GM12801 (cell line): Measurements from ENCODE around the gene LIMA1.

ENCODE experiments used
- TF ChIP-seq, protein P1 (sequence below): IDR thresholded peaks from one replicate; pipeline ENCODE4 v1.5.1; 2011; ENCODE audit warnings: control low read depth; ENCODE audit not compliant: insufficient read length; ENCODE audit errors: extremely low read depth

Gene LIMA1

DNA sequence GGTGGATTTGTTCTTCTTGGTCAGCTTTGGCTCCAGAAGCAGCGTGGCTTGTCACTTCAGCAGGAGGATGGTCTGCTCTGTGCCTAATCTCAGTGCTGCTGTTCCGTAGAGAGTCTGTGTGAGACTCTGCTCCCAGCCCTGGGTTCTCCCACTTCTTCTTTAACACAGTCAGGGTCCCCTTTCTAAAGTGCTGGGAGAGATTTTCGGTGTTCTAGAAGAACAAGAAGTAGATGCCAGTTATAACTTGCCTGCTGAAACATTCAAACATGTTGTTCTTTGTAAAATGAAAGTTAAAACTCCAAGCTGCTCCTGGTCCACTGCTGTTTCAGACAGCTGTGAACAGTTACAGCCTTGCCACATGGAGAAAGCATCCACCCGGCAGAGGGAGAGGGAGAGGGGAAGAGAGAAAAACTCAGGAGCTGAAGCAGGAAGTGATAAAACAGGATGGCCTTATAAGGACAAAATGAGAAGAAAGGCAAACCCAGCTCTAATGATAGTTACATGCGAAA is 61.0 kb downstream of the LIMA1 start:
- TF ChIP-seq, protein P1, sequence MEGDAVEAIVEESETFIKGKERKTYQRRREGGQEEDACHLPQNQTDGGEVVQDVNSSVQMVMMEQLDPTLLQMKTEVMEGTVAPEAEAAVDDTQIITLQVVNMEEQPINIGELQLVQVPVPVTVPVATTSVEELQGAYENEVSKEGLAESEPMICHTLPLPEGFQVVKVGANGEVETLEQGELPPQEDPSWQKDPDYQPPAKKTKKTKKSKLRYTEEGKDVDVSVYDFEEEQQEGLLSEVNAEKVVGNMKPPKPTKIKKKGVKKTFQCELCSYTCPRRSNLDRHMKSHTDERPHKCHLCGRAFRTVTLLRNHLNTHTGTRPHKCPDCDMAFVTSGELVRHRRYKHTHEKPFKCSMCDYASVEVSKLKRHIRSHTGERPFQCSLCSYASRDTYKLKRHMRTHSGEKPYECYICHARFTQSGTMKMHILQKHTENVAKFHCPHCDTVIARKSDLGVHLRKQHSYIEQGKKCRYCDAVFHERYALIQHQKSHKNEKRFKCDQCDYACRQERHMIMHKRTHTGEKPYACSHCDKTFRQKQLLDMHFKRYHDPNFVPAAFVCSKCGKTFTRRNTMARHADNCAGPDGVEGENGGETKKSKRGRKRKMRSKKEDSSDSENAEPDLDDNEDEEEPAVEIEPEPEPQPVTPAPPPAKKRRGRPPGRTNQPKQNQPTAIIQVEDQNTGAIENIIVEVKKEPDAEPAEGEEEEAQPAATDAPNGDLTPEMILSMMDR: no peak

DNA sequence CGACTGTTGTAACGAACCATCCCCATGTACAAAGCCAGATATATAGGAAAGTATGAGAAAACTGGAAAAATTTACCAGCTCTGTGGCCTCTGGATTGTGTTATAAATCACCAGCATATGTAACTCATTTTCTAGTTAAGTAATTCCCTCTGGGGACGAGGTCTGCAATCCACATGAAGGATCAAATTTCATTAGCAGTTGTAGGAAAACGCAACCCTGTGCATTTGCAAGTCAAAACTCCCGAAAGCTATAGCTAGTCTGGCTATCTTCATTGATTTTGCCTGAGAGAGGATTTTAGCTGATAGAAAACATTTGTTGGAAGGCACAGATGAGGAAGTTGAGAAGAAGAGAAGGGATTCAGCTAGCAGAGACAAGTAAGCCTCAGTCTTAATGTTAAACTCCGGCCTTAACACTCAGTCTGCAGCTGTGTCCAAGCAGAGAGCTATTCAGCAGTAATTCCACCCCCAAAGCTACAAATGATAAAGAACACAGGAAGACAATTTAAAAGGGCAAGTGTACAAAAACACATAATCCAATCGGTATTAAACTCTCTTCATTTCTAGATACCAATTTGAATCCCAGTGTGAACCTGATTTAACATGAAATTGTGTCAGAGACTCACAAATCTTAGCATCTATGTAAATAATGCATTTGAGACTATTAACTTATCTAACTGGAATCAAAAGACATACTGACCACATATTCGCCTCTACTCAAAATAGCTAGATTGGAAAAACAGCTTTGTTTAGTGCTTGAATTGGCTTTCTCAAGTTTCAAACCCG is 61.9 kb downstream of the LIMA1 start:
- TF ChIP-seq, protein P1: no peak

DNA sequence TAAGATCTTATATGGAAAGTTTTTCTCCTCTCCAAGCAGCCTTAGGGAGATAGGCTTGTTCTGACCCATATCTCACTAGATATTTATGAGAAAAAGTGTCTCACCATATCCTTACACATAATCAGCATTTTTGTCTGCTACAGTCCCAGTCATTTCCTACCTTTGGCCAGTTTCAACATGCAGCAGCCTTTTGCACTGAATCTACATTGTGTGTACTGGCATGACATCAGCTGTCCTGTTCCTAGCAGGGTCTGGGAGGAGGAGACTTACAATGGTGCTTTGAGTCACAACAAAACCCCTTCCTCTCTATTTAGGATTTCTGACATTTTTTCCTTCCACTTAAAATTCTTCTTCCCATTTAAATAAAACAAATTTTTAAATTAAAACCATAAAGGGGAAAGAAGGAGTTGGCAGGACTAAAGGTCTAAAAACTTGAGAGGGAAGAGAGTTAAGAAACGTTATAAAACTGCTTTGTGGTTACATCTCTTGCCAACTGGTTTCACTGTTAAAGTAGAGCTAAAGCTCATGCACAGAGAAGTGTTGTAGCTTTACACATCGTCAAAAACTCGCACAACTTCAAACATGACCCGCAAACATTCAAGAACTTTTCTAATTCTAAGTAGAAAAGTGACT is 62.8 kb downstream of the LIMA1 start:
- TF ChIP-seq, protein P1: no peak

DNA sequence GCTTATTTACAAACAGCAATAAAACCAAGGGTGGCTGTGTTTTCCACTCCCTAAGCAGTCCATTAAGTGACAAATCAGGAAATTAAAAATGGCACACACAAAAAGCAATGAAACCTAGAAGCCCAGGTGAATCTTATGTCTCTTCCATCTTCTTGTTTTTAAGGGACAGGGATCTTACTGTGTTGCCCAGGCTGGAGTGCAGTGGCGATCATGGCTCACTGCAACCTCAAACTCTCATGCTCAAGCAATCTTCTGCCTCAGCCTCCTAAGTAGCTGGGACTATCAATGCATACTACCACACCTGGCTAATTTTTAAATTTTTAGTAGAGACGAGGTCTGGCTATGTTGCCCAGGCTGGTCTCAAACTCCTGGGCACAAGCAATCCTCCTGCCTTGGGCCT is 63.8 kb downstream of the LIMA1 start:
- TF ChIP-seq, protein P1: no peak

DNA sequence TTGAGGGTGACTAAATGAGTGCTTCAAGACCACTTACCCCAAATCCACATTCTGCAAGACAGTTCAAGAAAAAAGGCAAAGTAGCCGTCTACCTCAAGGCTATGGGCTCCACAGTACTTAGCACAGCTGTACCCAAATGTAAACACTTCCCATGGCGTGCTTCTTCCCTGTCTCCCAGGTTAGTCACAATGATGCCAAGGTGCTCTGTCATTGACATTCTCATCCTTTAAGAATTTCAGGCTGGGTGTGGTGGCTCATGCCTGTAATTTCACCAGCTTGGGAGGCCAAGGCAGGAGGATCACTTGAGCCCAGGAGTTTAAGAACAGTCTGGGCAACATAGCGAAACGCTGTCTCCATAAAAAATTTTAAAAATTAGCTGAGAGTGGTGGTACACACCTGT is 64.9 kb downstream of the LIMA1 start:
- TF ChIP-seq, protein P1: no peak

DNA sequence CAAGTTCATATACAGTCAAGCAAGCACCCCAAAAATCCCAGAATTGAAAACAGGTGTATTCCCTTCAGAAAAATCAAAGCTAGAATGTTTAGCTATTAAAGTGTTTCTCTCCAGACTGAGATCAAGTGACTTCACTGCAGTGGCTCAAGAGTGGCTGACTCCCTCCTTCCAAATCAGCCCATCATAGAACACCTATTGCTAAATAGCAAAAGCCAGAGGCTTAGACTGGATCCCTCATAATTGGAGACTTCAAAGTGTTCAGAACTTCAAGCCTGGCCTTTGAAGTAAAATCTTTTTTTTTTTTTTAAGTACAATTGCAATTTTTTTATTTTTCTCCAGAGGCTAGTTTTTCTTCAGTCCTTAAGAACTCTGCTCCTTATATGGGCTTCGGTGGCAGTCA is 66.1 kb downstream of the LIMA1 start:
- TF ChIP-seq, protein P1: no peak

DNA sequence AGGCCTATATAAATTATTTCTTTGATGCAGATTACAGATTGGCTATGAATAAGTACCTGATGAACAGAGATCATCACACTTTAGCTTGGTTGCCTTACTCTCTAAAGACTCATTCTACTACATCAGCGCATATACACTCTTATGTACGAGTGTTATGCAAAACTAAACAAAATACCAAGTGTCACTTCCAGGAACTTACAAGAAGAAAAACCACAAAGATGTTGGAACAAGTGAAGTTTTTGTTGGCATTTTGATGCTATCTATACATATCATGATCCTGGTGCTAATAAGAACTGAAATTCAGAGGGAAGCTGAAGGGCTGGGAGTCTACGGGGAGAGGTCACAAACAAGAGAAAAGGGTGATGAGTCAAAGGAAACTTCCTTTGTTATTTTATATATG is 68.3 kb downstream of the LIMA1 start:
- TF ChIP-seq, protein P1: no peak
